GM21786 (cell line): ENCODE data around the gene ANXA10.
"Not testable (repeated sequence)": the region's sequence is repeated elsewhere in the genome, so short reads cannot be mapped to it uniquely, and the experiment has no call there.

Source experiments
- ATAC-seq: cut with Tn5 transposase; IDR thresholded peaks from one replicate; pipeline ENCODE4 v1.9.1; 2021; ENCODE audit not compliant: unreplicated experiment

Gene ANXA10

GRCh38 chr4:168092176-168092712, at the start of gene ANXA10:
ANXA10 (plus strand) TSS chr4:168092537; CDS start chr4:168092701, 164 bp downstream.
- no peak for ATAC-seq

- ATAC-seq: no peak
Observed at GRCh38 chr4:168045354-168045753, 47.0 kb upstream of the ANXA10 start.

GRCh38 chr4:168050002-168050401, 42.3 kb upstream of the ANXA10 start:
- no peak for ATAC-seq

- ATAC-seq: no peak
Observed at GRCh38 chr4:168051526-168051925, 40.8 kb upstream of the ANXA10 start.

GRCh38 chr4:168057412-168057811, 34.9 kb upstream of the ANXA10 start:
- ATAC-seq: peak; percentile 93

- ATAC-seq: no peak
Observed at GRCh38 chr4:168059251-168059650, 33.1 kb upstream of the ANXA10 start.

GRCh38 chr4:168063031-168063430, 29.3 kb upstream of the ANXA10 start:
- ATAC-seq: no peak

- ATAC-seq: no peak
Observed at GRCh38 chr4:168070903-168071302, 21.4 kb upstream of the ANXA10 start.

GRCh38 chr4:168071304-168071703, 21.0 kb upstream of the ANXA10 start:
- no peak for ATAC-seq

- ATAC-seq: no peak
Observed at GRCh38 chr4:168074861-168075260, 17.5 kb upstream of the ANXA10 start.

- ATAC-seq: peak; percentile 91
Observed at GRCh38 chr4:168076989-168077725, 15.2 kb upstream of the ANXA10 start.

- no peak for ATAC-seq
Observed at GRCh38 chr4:168077726-168078239, 14.6 kb upstream of the ANXA10 start.

GRCh38 chr4:168082379-168082778, 10.0 kb upstream of the ANXA10 start:
- no peak for ATAC-seq

- ATAC-seq: no peak
Observed at GRCh38 chr4:168095776-168096406, 3.6 kb downstream of the ANXA10 start.

- no peak for ATAC-seq
Observed at GRCh38 chr4:168096407-168096784, 4.1 kb downstream of the ANXA10 start.

- ATAC-seq: no peak
Observed at GRCh38 chr4:168097161-168097560, 4.8 kb downstream of the ANXA10 start.

- no peak for ATAC-seq
Observed at GRCh38 chr4:168098248-168098717, 5.9 kb downstream of the ANXA10 start.

GRCh38 chr4:168099195-168099594, 6.9 kb downstream of the ANXA10 start:
- no peak for ATAC-seq

- no peak for ATAC-seq
Observed at GRCh38 chr4:168101026-168101425, 8.7 kb downstream of the ANXA10 start.

GRCh38 chr4:168102403-168102802, 10.1 kb downstream of the ANXA10 start:
- no peak for ATAC-seq

- no peak for ATAC-seq
Observed at GRCh38 chr4:168109527-168109926, 17.2 kb downstream of the ANXA10 start.

GRCh38 chr4:168113059-168113458, 20.7 kb downstream of the ANXA10 start:
- not testable (repeated sequence) for ATAC-seq
